ENCODE results near the gene AOC3. TPM values are rescaled to one million over a fixed set of nuclear protein-coding genes. Genes with fewer than 3 reads are reported as not detected.

Gene AOC3
- total and polyA plus RNA-seq, 2 of the 8 experiments (the other 6 are each of a cell fraction or from before 2014, with no cell fraction given), result 2.5 to 2.7 TPM

GRCh38 chr17:42803074-42803883 lies 47.7 kb upstream of the AOC3 start (continued):
- TF ChIP-seq CHD7 (IDR thresholded peaks at IDR 0.05; ENCODE audit: insufficient replicate concordance, low read length), result no peak
- no peak for TF ChIP-seq SRF (IDR thresholded peaks at IDR 0.05; ENCODE audit: low read depth, low read length)
- TF ChIP-seq TBP (IDR thresholded peaks at IDR 0.05; ENCODE audit: low read depth, low read length), result no peak
- no peak for TF ChIP-seq KDM4A (IDR thresholded peaks at IDR 0.05; ENCODE audit: low read depth, low read length, severe bottlenecking)
- TF ChIP-seq SP2 (IDR thresholded peaks at IDR 0.05; ENCODE audit: low read length), result no peak
- no peak for TF ChIP-seq CREB1 (IDR thresholded peaks at IDR 0.05)
- no peak for TF ChIP-seq MAX (IDR thresholded peaks at IDR 0.05)
- TF ChIP-seq SUZ12 (IDR thresholded peaks at IDR 0.05; ENCODE audit: low read length), result no peak
- no peak for TF ChIP-seq ATF2 (IDR thresholded peaks at IDR 0.05; ENCODE audit: low read length)

Data from H1 (cell line).